KOPT-K1 (cell line): ENCODE data around the gene MYBPHL.

Experiments used
- H3K27ac ChIP-seq: fragments of 200-600 bp; sonication (generic); 2 replicates; pipeline ENCODE4 v1.5.1; 2016; ENCODE audit warnings: antibody characterized with exemption, mild to moderate bottlenecking, low read depth, low read length; ENCODE audit not compliant: poor library complexity, severe bottlenecking
- H3K36me3 ChIP-seq: fragments of 200-600 bp; sonication (generic); 2 replicates; pipeline ENCODE4 v1.5.1; 2017; ENCODE audit warnings: antibody characterized with exemption, mild to moderate bottlenecking, low read length, moderate library complexity; ENCODE audit not compliant: insufficient read depth
- H3K9me3 ChIP-seq: fragments of 200-600 bp; sonication (generic); 2 replicates; pipeline ENCODE4 v1.5.1; 2017; ENCODE audit warnings: antibody characterized with exemption, low read length, mild to moderate bottlenecking; ENCODE audit not compliant: insufficient read depth, poor library complexity, severe bottlenecking

Gene MYBPHL

DNA sequence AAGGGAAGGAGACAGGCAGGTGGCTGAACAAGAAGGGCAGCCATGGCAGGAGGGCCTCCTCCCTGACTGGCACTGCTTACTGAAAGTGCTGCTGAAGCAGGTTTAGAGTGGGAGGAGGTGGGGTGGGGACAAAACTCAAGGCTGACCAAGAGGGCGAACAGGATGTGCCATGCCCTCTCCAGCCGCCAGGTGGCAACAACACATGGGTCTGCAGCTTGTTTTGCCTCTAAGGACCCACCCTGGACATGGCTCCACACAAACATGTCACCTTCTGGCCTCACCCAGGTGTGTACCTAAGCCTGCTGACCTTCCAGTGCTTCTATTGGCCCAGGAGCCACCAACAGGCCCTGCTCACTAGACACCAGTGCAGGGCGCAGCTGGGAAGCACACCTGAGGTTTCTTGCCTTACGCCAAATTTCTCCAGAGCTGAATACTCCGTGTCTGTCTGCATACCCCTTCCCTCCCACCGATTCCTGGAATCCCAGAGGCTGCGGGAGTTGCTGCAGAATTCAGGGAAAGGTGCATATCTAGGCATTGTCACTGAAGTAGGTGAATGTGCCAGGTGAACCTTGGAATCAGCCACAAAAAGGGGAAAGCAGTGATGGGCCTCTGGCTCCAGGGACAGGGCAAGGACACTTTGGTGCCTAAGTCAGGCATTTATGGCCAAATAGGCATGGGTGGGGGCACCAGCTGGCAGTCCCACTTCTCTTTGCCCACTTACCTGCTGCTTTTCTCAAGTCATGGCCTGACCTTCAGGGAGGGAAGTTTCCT lies 29.2 kb downstream of the MYBPHL start:
- H3K36me3 ChIP-seq = peaks cover 41% of the 10 kb centered on the region
- H3K9me3 ChIP-seq = no peaks in the 10 kb centered on the region
- no peak overlapping the region for H3K27ac ChIP-seq

DNA sequence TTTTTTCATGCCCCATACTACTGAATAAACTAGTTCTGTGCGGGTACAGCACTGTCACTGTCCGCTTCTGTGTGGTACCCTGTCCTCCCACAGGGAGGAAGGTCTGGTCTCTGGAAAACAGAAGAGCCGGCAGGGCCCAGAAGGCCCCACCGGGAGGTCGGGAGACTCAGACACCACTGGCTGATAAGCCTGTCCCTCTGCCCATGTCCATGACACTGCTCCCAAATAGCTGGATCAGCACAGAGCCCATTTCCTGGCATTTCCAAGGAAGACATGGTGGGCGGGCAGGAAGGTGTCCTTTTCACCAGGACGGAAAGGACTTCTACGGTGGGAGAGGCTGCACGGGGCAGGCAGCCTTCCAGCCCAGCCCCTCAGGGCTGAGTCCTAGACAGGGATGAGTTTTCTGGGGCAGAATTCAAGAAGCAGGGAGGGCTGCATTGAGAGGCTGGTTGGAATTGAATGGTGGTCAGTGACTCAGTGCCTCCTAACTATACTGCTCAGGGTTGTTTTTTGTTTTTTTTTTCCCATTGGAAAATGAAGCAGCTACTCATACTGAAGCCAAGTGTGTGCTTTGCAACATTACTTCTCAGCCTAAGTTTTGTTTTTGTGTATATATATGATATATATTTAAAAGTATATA lies 31.0 kb downstream of the MYBPHL start:
- Histone ChIP-seq H3K27ac (no peak overlapping the region), H3K9me3 (no peaks in the 10 kb centered on the region), H3K36me3 (peaks cover 34% of the 10 kb centered on the region)

DNA sequence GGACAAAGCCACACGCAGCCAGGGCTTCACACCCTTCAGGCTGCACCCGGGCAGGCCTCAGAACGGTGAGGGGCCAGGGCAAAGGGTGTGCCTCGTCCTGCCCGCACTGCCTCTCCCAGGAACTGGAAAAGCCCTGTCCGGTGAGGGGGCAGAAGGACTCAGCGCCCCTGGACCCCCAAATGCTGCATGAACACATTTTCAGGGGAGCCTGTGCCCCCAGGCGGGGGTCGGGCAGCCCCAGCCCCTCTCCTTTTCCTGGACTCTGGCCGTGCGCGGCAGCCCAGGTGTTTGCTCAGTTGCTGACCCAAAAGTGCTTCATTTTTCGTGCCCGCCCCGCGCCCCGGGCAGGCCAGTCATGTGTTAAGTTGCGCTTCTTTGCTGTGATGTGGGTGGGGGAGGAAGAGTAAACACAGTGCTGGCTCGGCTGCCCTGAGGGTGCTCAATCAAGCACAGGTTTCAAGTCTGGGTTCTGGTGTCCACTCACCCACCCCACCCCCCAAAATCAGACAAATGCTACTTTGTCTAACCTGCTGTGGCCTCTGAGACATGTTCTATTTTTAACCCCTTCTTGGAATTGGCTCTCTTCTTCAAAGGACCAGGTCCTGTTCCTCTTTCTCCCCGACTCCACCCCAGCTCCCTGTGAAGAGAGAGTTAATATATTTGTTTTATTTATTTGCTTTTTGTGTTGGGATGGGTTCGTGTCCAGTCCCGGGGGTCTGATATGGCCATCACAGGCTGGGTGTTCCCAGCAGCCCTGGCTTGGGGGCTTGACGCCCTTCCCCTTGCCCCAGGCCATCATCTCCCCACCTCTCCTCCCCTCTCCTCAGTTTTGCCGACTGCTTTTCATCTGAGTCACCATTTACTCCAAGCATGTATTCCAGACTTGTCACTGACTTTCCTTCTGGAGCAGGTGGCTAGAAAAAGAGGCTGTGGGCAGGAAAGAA lies 32.0 kb downstream of the MYBPHL start:
- H3K36me3 ChIP-seq = peaks cover 23% of the 10 kb centered on the region
- no peaks in the 10 kb centered on the region for H3K9me3 ChIP-seq
- no peak overlapping the region for H3K27ac ChIP-seq

DNA sequence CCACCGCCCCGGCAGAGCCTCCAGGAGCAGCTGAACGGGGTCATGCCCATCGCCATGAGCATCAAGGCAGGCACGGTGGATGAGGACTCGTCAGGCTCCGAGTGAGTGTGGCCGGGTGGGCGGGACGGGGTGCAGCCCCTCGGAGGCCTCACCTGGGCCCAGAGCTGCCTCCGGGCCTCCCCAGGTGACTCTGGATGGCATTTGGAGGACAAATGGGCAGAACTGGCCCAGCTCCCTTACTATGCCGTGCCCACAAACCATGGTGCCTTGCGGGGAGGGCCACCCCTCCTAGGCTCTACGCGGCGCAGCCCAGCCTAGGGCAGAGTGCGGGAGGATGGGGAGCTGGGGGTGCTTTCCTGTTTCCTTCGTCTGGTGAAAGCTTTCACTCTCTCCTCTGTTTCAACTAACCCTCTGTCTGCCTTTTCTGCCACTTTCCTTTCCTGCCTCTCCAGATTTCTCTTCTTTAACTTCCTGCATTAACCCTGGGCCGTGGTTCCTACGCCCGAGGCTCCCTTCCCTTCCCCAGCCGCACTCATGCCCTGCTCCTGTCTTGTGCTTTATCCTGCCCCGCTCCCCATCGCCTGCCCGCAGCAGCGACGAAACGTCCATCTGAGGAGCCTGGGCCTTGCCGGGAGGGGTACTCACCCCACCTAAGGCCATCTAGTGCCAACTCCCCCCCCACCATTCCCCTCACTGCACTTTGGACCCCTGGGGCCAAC lies 33.1 kb downstream of the MYBPHL start:
- Histone ChIP-seq H3K9me3 (no peaks in the 10 kb centered on the region), H3K36me3 (peaks cover 13% of the 10 kb centered on the region), H3K27ac (no peak overlapping the region)

DNA sequence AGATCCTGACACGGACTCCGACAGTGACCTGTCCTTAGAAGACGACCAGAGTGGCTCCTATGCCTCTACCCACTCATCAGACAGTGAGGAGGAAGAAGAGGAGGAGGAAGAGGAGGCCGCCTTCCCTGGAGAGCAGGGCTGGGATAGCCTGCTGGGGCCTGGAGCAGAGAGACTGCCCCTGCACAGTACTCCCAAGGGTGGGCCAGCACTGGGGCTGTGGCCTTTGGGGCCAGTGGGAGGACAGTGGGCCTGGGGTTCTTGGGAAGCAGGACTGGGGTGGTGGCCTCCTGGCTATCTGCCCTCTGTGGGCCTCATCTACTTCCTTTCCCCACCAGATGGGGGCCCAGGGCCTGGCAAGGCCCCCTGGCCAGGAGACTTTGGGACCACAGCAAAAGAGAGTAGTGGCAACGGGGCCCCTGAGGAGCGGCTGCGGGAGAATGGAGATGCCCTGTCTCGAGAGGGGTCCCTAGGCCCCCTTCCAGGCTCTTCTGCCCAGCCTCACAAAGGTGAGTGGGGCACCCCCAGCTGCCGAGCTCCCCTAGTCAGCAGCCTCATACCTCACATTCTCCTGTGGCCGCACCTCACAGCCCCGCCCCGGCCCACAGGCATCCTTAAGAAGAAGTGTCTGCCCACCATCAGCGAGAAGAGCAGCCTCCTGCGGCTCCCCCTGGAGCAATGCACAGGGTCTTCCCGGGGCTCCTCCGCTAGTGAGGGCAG lies 33.8 kb downstream of the MYBPHL start:
- peaks cover 5% of the 10 kb centered on the region; the same call in 1 of the 2 replicates for H3K36me3 ChIP-seq
- H3K9me3 ChIP-seq = no peaks in the 10 kb centered on the region
- no peak overlapping the region for H3K27ac ChIP-seq

DNA sequence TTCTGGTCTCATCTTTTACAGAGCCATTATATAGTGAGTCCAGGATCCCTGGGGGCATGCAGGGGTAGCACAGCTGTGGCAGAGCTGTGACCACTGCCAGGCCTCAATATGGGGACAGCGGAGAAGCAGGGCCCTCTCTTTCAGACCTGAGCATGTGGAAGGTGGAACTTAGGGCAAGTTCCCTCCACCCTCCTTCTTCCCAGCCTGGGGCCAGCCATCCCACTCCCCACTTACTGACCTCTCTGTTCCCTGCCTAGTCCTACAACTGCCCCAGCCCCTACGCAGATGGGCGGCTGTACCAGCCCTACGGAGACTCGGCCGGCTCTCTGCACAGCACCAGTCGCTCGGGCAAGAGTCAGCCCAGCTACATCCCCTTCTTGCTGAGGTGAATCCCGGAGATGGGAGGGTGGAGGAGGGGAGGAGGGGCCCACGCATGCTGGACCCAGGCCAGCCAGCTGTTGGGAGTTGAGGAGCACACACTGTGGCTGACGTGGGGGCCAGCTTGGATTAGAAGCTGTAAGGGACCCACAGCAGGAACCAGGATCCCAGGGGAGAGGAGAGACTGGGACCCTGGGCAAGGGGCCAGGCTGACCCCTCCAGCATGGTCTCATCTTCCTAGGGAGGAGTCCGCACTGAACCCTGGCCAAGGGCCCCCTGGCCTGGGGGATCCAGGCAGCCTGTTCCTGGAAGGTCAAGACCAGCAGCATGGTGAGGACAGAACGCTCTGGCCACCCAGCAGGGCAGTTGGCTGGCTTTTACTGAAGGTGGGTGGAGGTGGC lies 34.6 kb downstream of the MYBPHL start:
- Histone ChIP-seq H3K36me3 (no peaks in the 10 kb centered on the region), H3K9me3 (no peaks in the 10 kb centered on the region), H3K27ac (no peak overlapping the region)

DNA sequence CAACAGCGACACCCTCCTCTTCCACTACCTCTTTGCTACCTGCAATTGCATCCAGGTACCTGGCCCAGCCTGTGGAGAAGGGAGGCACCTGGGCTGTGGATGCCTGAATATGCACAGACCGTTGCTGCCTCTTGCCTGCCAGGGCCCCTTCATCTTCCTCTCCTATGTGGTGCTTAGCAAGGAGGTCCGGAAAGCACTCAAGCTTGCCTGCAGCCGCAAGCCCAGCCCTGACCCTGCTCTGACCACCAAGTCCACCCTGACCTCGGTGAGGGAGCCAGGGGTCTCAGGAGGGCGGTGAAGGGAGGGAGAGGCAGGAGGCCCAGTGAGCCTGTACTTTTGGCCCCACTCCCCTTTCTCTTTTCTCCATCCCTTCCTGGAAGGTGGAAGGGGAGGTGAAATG lies 35.4 kb downstream of the MYBPHL start:
- H3K27ac ChIP-seq = no peak overlapping the region
- no peaks in the 10 kb centered on the region for H3K9me3 ChIP-seq
- H3K36me3 ChIP-seq = no peaks in the 10 kb centered on the region

DNA sequence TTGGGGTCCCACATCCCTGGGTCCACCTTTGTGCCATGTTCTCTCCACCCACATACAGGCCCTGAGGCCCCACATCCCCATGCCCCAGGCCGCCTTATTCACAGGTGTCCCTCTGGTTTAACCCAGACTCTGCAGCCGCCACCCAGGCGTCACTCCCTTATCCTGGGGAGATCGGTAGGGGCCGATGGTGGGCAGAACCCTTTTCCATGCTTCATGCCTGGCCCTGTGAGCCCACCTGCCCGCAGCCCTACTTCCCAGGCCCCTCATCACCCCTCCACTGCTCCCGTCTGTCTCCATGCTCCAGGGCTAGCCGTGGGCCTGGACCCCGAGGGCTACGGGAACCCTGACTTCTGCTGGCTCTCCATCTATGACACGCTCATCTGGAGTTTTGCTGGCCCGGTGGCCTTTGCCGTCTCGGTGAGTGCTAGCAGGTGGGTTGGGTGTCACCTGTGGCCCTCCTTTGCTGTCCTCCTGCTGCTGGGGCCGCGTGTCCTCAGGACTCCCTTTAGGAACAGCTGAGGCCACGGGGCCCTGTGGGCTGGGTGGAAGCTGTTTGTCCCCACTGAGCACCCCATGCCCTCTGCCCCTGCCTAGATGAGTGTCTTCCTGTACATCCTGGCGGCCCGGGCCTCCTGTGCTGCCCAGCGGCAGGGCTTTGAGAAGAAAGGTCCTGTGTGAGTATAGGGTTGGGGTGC lies 36.0 kb downstream of the MYBPHL start:
- no peaks in the 10 kb centered on the region for H3K36me3 ChIP-seq
- no peak overlapping the region for H3K27ac ChIP-seq
- H3K9me3 ChIP-seq = no peaks in the 10 kb centered on the region

DNA sequence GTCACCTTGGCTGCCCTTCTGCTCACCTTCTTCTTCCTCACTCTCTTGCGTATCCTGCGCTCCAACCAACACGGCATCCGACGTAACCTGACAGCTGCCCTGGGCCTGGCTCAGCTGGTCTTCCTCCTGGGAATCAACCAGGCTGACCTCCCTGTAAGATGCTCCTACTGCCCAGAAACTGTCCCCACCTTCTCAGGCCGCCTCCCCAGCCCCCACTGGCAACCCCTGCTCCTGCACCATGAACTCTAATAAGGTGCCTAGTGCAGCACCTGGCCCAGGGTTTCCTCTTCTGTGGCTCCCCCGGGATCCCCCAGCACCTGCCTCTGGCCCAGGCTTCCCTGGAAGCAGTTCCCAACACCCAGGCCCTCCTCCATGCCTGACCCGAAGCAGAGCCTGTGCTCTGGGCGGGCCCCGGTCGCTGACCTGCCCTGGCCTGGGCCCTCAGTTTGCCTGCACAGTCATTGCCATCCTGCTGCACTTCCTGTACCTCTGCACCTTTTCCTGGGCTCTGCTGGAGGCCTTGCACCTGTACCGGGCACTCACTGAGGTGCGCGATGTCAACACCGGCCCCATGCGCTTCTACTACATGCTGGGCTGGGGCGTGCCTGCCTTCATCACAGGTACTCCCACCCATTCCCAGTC lies 36.7 kb downstream of the MYBPHL start:
- no peaks in the 10 kb centered on the region for H3K36me3 ChIP-seq
- no peaks in the 10 kb centered on the region for H3K9me3 ChIP-seq
- no peak overlapping the region for H3K27ac ChIP-seq

DNA sequence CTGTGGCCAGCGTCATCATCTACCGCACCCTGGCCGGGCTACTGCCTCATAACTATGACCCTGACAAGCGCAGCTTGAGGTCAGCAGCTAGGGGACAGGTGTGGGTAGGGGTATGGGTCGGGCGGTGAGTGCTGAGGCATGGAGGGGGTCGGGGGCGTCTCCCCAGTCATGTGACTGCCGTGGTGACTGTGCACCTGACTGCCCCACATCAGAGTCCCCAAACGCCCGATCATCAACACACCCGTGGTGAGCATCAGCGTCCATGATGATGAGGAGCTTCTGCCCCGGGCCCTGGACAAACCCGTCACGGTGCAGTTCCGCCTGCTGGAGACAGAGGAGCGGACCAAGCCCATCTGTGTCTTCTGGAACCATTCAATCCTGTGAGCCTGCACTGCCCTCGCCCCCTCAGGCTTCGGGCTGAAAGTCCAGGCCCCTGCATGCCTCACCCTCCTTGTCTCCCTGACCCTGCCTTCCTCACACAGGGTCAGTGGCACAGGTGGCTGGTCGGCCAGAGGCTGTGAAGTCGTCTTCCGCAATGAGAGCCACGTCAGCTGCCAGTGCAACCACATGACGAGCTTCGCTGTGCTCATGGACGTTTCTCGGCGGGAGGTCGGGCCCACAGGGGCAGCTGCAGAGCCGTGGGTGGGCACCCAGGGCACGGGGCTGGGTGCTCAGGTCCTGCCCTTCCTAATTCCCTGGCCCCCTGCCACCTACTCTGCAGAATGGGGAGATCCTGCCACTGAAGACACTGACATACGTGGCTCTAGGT lies 37.4 kb downstream of the MYBPHL start:
- Histone ChIP-seq H3K36me3 (no peaks in the 10 kb centered on the region), H3K27ac (no peak overlapping the region), H3K9me3 (no peaks in the 10 kb centered on the region)

DNA sequence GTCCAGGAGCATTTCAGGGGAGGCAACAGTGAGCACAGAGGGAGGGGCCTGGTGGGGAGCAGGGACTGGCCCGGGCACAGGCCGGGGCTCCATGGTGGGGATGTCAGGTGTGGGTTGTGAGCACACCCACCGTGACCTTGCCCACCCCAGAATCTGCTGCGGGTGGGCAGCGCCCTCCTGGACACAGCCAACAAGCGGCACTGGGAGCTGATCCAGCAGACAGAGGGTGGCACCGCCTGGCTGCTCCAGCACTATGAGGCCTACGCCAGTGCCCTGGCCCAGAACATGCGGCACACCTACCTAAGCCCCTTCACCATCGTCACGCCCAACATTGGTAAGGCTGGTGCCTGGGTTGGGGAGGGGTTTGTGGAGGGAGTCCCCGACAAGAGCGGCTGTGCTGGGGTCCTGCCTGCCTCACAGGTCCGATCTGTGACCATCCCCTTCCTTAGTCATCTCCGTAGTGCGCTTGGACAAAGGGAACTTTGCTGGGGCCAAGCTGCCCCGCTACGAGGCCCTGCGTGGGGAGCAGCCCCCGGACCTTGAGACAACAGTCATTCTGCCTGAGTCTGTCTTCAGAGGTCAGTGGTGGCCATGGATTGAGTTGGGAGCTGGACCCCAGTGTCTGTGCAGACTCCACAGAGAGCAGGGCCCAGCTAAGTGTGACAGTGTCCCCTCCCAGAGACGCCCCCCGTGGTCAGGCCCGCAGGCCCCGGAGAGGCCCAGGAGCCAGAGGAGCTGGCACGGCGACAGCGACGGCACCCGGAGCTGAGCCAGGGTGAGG lies 38.2 kb downstream of the MYBPHL start:
- Histone ChIP-seq H3K36me3 (no peaks in the 10 kb centered on the region), H3K9me3 (no peaks in the 10 kb centered on the region), H3K27ac (no peak overlapping the region)
